Transverse colon (tissue), 4 donors: ENCODE data around the gene KCNG4.

Experiments
- POLR2A ChIP-seq: fragments of 450-650 bp; IDR thresholded peaks from one replicate; pipeline ENCODE4 v1.6.1; 2016; ENCODE audit warnings: antibody characterized with exemption, mild to moderate bottlenecking, moderate library complexity
- POLR2AphosphoS5 ChIP-seq, 3 donors: sonication (generic); formaldehyde crosslinking; IDR thresholded peaks; one replicate each; pipeline ENCODE4 v1.6.1; 2016; ENCODE audit warnings: antibody characterized with exemption in 3 of 3
- TF ChIP-seq, protein P1 (sequence below), 5 experiments: fragments of 200-600 bp in 3 of 5; fragments of 450-650 bp in 2 of 5; sonication (generic) in 3 of 5; IDR thresholded peaks; 1 replicate in 2 of 5; 2 replicates in 3 of 5; pipeline ENCODE4 v1.5.1; 2016 to 2017; ENCODE audit warnings: antibody characterized with exemption in 5 of 5, inconsistent platforms in 3 of 5, mild to moderate bottlenecking in 2 of 5, moderate library complexity in 1 of 5

DNA sequence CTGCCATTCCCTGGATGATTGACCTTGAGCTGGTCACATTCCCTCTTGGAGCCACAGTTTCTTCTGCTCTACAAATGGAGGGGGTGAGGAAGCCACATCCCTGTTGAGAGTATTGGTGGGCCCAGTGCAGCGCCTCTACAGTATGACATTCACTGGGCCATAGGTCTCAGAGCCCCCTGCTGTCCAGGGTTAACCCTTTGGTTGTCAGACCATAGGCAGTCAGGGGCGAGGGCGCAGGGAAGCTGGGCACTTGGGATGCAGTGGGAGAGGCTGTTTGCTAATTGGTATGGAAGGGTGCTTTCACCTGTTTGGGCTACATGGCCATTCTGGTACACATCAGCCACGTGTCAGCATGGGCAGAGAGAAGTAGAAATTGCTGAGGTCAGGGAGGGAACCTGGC, 27.6 kb upstream of the KCNG4 start:
- no peak for TF ChIP-seq POLR2AphosphoS5 (IDR thresholded peaks at IDR 0.05)
- TF ChIP-seq, protein P1, sequence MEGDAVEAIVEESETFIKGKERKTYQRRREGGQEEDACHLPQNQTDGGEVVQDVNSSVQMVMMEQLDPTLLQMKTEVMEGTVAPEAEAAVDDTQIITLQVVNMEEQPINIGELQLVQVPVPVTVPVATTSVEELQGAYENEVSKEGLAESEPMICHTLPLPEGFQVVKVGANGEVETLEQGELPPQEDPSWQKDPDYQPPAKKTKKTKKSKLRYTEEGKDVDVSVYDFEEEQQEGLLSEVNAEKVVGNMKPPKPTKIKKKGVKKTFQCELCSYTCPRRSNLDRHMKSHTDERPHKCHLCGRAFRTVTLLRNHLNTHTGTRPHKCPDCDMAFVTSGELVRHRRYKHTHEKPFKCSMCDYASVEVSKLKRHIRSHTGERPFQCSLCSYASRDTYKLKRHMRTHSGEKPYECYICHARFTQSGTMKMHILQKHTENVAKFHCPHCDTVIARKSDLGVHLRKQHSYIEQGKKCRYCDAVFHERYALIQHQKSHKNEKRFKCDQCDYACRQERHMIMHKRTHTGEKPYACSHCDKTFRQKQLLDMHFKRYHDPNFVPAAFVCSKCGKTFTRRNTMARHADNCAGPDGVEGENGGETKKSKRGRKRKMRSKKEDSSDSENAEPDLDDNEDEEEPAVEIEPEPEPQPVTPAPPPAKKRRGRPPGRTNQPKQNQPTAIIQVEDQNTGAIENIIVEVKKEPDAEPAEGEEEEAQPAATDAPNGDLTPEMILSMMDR (IDR thresholded peaks at IDR 0.05) = no peak
- no peak for TF ChIP-seq POLR2A
